Osteoblast (primary cell): ENCODE data around the gene COTL1. TPM values are rescaled to one million over a fixed set of nuclear protein-coding genes. Genes with fewer than 3 reads are reported as not detected.

Experiments used
- DNase-seq: peaks from one replicate; pipeline ENCODE4 v3.0.0; 2011; ENCODE audit warnings: low spot score, mixed read lengths; ENCODE audit not compliant: insufficient read length; ENCODE audit errors: missing footprints
- H2AFZ ChIP-seq: 2 replicates; pipeline ENCODE4 v1.6.0; 2011; ENCODE audit warnings: mild to moderate bottlenecking, low read length
- H3K27ac ChIP-seq: 2 replicates; pipeline ENCODE4 v1.5.1; 2011; ENCODE audit warnings: mild to moderate bottlenecking, low read depth, low read length, moderate library complexity
- H3K27me3 ChIP-seq: 2 replicates; pipeline ENCODE4 v1.6.0; 2012; ENCODE audit warnings: mild to moderate bottlenecking, control low read depth, inconsistent platforms, low read length, moderate library complexity; ENCODE audit not compliant: insufficient read depth
- H3K36me3 ChIP-seq: 2 replicates; pipeline ENCODE4 v1.5.1; 2011; ENCODE audit warnings: mild to moderate bottlenecking, low read length, control low read depth, moderate library complexity; ENCODE audit not compliant: insufficient read depth
- H3K4me1 ChIP-seq: 2 replicates; pipeline ENCODE4 v1.5.1; 2011; ENCODE audit warnings: mild to moderate bottlenecking, low read length, control low read depth, moderate library complexity; ENCODE audit not compliant: insufficient read depth
- H3K4me2 ChIP-seq: 2 replicates; pipeline ENCODE4 v1.6.0; 2011; ENCODE audit warnings: mild to moderate bottlenecking, low read length; ENCODE audit not compliant: insufficient read depth
- H3K4me3 ChIP-seq: fragments of 200-600 bp; sonication (generic); 3 replicates; pipeline ENCODE4 v1.5.1; 2012; ENCODE audit warnings: mild to moderate bottlenecking, low read length, inconsistent platforms; ENCODE audit not compliant: insufficient read depth
- H3K79me2 ChIP-seq: 2 replicates; pipeline ENCODE4 v1.6.0; 2012; ENCODE audit warnings: mild to moderate bottlenecking, low read length, control low read depth, inconsistent platforms; ENCODE audit not compliant: insufficient read depth
- H3K9me3 ChIP-seq: 2 replicates; pipeline ENCODE4 v1.5.1; 2011; ENCODE audit warnings: low read depth, low read length, control low read depth
- H4K20me1 ChIP-seq: 2 replicates; pipeline ENCODE4 v1.6.0; 2012; ENCODE audit warnings: mild to moderate bottlenecking, low read length, control low read depth; ENCODE audit not compliant: insufficient read depth
- CTCF ChIP-seq: IDR thresholded peaks from 2 replicates; pipeline ENCODE4 v1.5.1; 2011; ENCODE audit warnings: mild to moderate bottlenecking, low read depth, low read length, moderate library complexity; ENCODE audit errors: extremely low read depth
- total RNA-seq: library from RNA; depleted of rRNA; stranded (reverse); fragments of >200 nt; gene quantifications from 2 replicates; pipeline ENCODE4 v1.2.3, GENCODE V29; 2012

Gene COTL1
- total RNA-seq, 1 donor = 145 TPM

- H3K27me3 ChIP-seq = no peaks in the 10 kb centered on the region
- H3K9me3 ChIP-seq = no peaks in the 10 kb centered on the region
- no peak overlapping the region for H3K4me2 ChIP-seq
- no peak for DNase-seq
- TF ChIP-seq CTCF = no peak
- no peak overlapping the region for H2AFZ ChIP-seq
- peaks cover 58% of the 10 kb centered on the region for H4K20me1 ChIP-seq
- H3K4me3 ChIP-seq = no peak overlapping the region
- peak overlapping the region; percentile 31 for H3K27ac ChIP-seq
- peaks cover 19% of the 10 kb centered on the region for H3K36me3 ChIP-seq
- peaks cover 86% of the 10 kb centered on the region for H3K79me2 ChIP-seq
- peaks cover 38% of the 10 kb centered on the region for H3K4me1 ChIP-seq
Measured at GRCh38 chr16:84597528-84597896, 20.4 kb downstream of the COTL1 start.

GRCh38 chr16:84596801-84597527, 20.9 kb downstream of the COTL1 start:
- Histone ChIP-seq H3K27ac (peak overlapping the region; percentile 31), H3K4me1 (peaks cover 33% of the 10 kb centered on the region), H3K27me3 (no peaks in the 10 kb centered on the region), H2AFZ (no peak overlapping the region), H3K4me3 (no peak overlapping the region), H3K9me3 (no peaks in the 10 kb centered on the region), H3K36me3 (peaks cover 24% of the 10 kb centered on the region), H3K79me2 (peaks cover 89% of the 10 kb centered on the region), H4K20me1 (peaks cover 61% of the 10 kb centered on the region), H3K4me2 (no peak overlapping the region)
- TF ChIP-seq CTCF = no peak
- no peak for DNase-seq

- H3K4me1 ChIP-seq = peaks cover 25% of the 10 kb centered on the region
- H4K20me1 ChIP-seq = peaks cover 56% of the 10 kb centered on the region
- H3K79me2 ChIP-seq = peaks cover 83% of the 10 kb centered on the region
- no peak overlapping the region for H2AFZ ChIP-seq
- no peaks in the 10 kb centered on the region for H3K9me3 ChIP-seq
- H3K27me3 ChIP-seq = no peaks in the 10 kb centered on the region
- H3K27ac ChIP-seq = no peak overlapping the region
- no peak overlapping the region for H3K4me2 ChIP-seq
- peaks cover 24% of the 10 kb centered on the region for H3K36me3 ChIP-seq
- no peak for DNase-seq
- TF ChIP-seq CTCF = no peak
- H3K4me3 ChIP-seq = no peak overlapping the region
Measured at GRCh38 chr16:84596161-84596560, 21.7 kb downstream of the COTL1 start.

- no peak overlapping the region for H3K4me2 ChIP-seq
- peaks cover 83% of the 10 kb centered on the region for H3K79me2 ChIP-seq
- H3K4me1 ChIP-seq = peaks cover 14% of the 10 kb centered on the region
- H3K27ac ChIP-seq = no peak overlapping the region
- peaks cover 59% of the 10 kb centered on the region for H4K20me1 ChIP-seq
- no peak for TF ChIP-seq CTCF
- peaks cover 24% of the 10 kb centered on the region for H3K36me3 ChIP-seq
- no peak for DNase-seq
- no peaks in the 10 kb centered on the region for H3K27me3 ChIP-seq
- H3K9me3 ChIP-seq = no peaks in the 10 kb centered on the region
- H2AFZ ChIP-seq = no peak overlapping the region
- no peak overlapping the region for H3K4me3 ChIP-seq
Measured at GRCh38 chr16:84595052-84595481, 22.8 kb downstream of the COTL1 start.
